Measurements from ENCODE around the gene PARVG. TPM values are rescaled to one million over a fixed set of nuclear protein-coding genes. Genes with fewer than 3 reads are reported as not detected.

Gene PARVG
- total RNA-seq, 1 donor from 2014 or later = 0.23 TPM

- Mint-ChIP-seq H3K4me1 (ENCODE audit: low read depth, unreplicated experiment) (no peaks in the 10 kb centered on the region), H3K4me3 (ENCODE audit: unreplicated experiment) (no peak overlapping the region), H3K36me3 (ENCODE audit: low read depth, unreplicated experiment) (peaks cover 7% of the 10 kb centered on the region), H3K27me3 (ENCODE audit: low read depth, unreplicated experiment) (peaks cover 14% of the 10 kb centered on the region), H3K9me3 (ENCODE audit: unreplicated experiment) (peaks cover 9% of the 10 kb centered on the region), H3K27ac (ENCODE audit: unreplicated experiment) (no peak overlapping the region)
- no peak overlapping the region for H2AFZ ChIP-seq (ENCODE audit: low read depth, low read length)
- H3K9ac ChIP-seq (ENCODE audit: low read length) = no peak overlapping the region
- no peaks in the 10 kb centered on the region for H3K79me2 ChIP-seq (ENCODE audit: insufficient read depth, low read length)
- DNase-seq (ENCODE audit: low read depth) (no peak), FAIRE-seq (no peak)
- H3K9me3 ChIP-seq (ENCODE audit: insufficient read depth, low read depth, low read length) = peaks cover 4% of the 10 kb centered on the region
- H3K4me1 ChIP-seq (ENCODE audit: insufficient read depth, low read length) = no peaks in the 10 kb centered on the region
- no peaks in the 10 kb centered on the region for H4K20me1 ChIP-seq (ENCODE audit: insufficient read depth, low read length)
- no peak overlapping the region for H3K4me2 ChIP-seq (ENCODE audit: low read length)
- H3K36me3 ChIP-seq (ENCODE audit: insufficient read depth, low read length) = no peaks in the 10 kb centered on the region
- TF ChIP-seq, protein P1, sequence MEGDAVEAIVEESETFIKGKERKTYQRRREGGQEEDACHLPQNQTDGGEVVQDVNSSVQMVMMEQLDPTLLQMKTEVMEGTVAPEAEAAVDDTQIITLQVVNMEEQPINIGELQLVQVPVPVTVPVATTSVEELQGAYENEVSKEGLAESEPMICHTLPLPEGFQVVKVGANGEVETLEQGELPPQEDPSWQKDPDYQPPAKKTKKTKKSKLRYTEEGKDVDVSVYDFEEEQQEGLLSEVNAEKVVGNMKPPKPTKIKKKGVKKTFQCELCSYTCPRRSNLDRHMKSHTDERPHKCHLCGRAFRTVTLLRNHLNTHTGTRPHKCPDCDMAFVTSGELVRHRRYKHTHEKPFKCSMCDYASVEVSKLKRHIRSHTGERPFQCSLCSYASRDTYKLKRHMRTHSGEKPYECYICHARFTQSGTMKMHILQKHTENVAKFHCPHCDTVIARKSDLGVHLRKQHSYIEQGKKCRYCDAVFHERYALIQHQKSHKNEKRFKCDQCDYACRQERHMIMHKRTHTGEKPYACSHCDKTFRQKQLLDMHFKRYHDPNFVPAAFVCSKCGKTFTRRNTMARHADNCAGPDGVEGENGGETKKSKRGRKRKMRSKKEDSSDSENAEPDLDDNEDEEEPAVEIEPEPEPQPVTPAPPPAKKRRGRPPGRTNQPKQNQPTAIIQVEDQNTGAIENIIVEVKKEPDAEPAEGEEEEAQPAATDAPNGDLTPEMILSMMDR (IDR thresholded peaks at IDR 0.05; ENCODE audit: insufficient read depth, low read depth, low read length) = no peak
- TF ChIP-seq EZH2 (IDR thresholded peaks at IDR 0.05; ENCODE audit: insufficient read depth, low read length) = no peak
- no peak overlapping the region for H3K4me3 ChIP-seq (ENCODE audit: insufficient read depth, low read depth, low read length)
- peaks cover 3% of the 10 kb centered on the region for H3K27me3 ChIP-seq (ENCODE audit: insufficient read depth, low read length)
- no peak overlapping the region for H3K27ac ChIP-seq (ENCODE audit: low read depth, low read length)
Observed at GRCh38 chr22:44218071-44218470, 37.3 kb downstream of the PARVG start.

- H3K9me3 Mint-ChIP-seq (ENCODE audit: unreplicated experiment) = peaks cover 9% of the 10 kb centered on the region
- Histone ChIP-seq H3K4me1 (ENCODE audit: insufficient read depth, low read length) (no peaks in the 10 kb centered on the region), H3K79me2 (ENCODE audit: insufficient read depth, low read length) (no peaks in the 10 kb centered on the region), H4K20me1 (ENCODE audit: insufficient read depth, low read length) (no peaks in the 10 kb centered on the region), H2AFZ (ENCODE audit: low read depth, low read length) (no peak overlapping the region), H3K27me3 (ENCODE audit: insufficient read depth, low read length) (peaks cover 10% of the 10 kb centered on the region), H3K4me3 (ENCODE audit: insufficient read depth, low read depth, low read length) (no peak overlapping the region), H3K36me3 (ENCODE audit: insufficient read depth, low read length) (no peaks in the 10 kb centered on the region), H3K9me3 (ENCODE audit: insufficient read depth, low read depth, low read length) (no peaks in the 10 kb centered on the region), H3K4me2 (ENCODE audit: low read length) (no peak overlapping the region), H3K27ac (ENCODE audit: low read depth, low read length) (no peak overlapping the region), H3K9ac (ENCODE audit: low read length) (no peak overlapping the region)
- peaks cover 7% of the 10 kb centered on the region for H3K36me3 Mint-ChIP-seq (ENCODE audit: low read depth, unreplicated experiment)
- no peaks in the 10 kb centered on the region for H3K4me1 Mint-ChIP-seq (ENCODE audit: low read depth, unreplicated experiment)
- H3K4me3 Mint-ChIP-seq (ENCODE audit: unreplicated experiment) = no peak overlapping the region
- no peak overlapping the region for H3K27ac Mint-ChIP-seq (ENCODE audit: unreplicated experiment)
- DNase-seq (ENCODE audit: low read depth) = no peak
- TF ChIP-seq EZH2 (IDR thresholded peaks at IDR 0.05; ENCODE audit: insufficient read depth, low read length) = no peak
- TF ChIP-seq, protein P1 (IDR thresholded peaks at IDR 0.05; ENCODE audit: insufficient read depth, low read depth, low read length) = no peak
- FAIRE-seq = no peak
- H3K27me3 Mint-ChIP-seq (ENCODE audit: low read depth, unreplicated experiment) = peaks cover 26% of the 10 kb centered on the region
Observed at GRCh38 chr22:44219101-44219870, 38.6 kb downstream of the PARVG start.
